ENCODE measurements around the gene CCT5.
"Not testable (repeated sequence)": the region's sequence is repeated elsewhere in the genome, so short reads cannot be mapped to it uniquely, and the experiment has no call there.

The CCT5 gene

GRCh38 chr5:10275460-10275859 lies 25.4 kb downstream of the CCT5 start:
- no peak overlapping the region for H3K9ac ChIP-seq (ENCODE audit: low read depth in 1 of 2, low read length in 2 of 2)
- H3K27me3 ChIP-seq (ENCODE audit: control insufficient read depth in 2 of 2, insufficient read depth in 2 of 2, low read length in 2 of 2) = no peaks in the 10 kb centered on the region
- H3K27ac ChIP-seq (ENCODE audit: low read depth in 2 of 2, low read length in 2 of 2) = no peak overlapping the region
- H3K4me1 ChIP-seq (ENCODE audit: control insufficient read depth in 2 of 2, insufficient read depth in 2 of 2, low read length in 2 of 2) = peaks cover 0 to 4% of the 10 kb centered on the region in 2 donors
- peaks cover 5 to 24% of the 10 kb centered on the region in 2 donors for H3K36me3 ChIP-seq (ENCODE audit: control insufficient read depth in 2 of 2, insufficient read depth in 2 of 2, low read length in 2 of 2)
- H3K4me3 ChIP-seq (ENCODE audit: low read length in 2 of 2) = no peak overlapping the region
- no peaks in the 10 kb centered on the region for H3K9me3 ChIP-seq (ENCODE audit: control insufficient read depth in 2 of 2, low read length in 2 of 2)

- Histone ChIP-seq H3K36me3 (ENCODE audit: control insufficient read depth in 2 of 2, insufficient read depth in 2 of 2, low read length in 2 of 2) (peaks cover 5 to 25% of the 10 kb centered on the region in 2 donors), H3K4me1 (ENCODE audit: control insufficient read depth in 2 of 2, insufficient read depth in 2 of 2, low read length in 2 of 2) (peaks cover 0 to 4% of the 10 kb centered on the region in 2 donors), H3K27me3 (ENCODE audit: control insufficient read depth in 2 of 2, insufficient read depth in 2 of 2, low read length in 2 of 2) (no peaks in the 10 kb centered on the region), H3K27ac (ENCODE audit: low read depth in 2 of 2, low read length in 2 of 2) (no peak overlapping the region), H3K9me3 (ENCODE audit: control insufficient read depth in 2 of 2, low read length in 2 of 2) (no peaks in the 10 kb centered on the region), H3K9ac (ENCODE audit: low read depth in 1 of 2, low read length in 2 of 2) (no peak overlapping the region), H3K4me3 (ENCODE audit: low read length in 2 of 2) (no peak overlapping the region)
Observed at GRCh38 chr5:10275991-10276390, 25.9 kb downstream of the CCT5 start.

DNA sequence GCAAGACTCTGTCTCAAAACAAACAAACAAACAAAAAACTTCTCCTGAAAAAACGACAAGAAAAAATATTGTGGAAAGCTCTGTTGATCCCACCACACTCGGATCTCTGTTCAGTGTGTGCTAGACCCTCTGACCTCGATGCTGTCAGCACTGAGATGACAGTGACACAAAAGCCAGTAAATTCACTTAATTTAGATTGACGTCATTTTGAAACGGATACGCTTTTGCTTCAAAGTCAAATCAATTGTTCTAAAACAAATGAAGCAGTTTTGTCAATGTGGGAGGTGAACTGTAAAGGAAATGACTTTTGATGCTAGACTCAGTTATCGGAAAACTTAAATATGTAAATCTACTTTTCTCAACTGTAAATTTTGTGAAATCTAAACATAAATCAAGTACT lies 26.6 kb downstream of the CCT5 start:
- no peak overlapping the region for H3K27ac ChIP-seq (ENCODE audit: low read depth in 2 of 2, low read length in 2 of 2)
- H3K4me3 ChIP-seq (ENCODE audit: low read length in 2 of 2) = no peak overlapping the region
- no peaks in the 10 kb centered on the region for H3K27me3 ChIP-seq (ENCODE audit: control insufficient read depth in 2 of 2, insufficient read depth in 2 of 2, low read length in 2 of 2)
- no peak overlapping the region for H3K9ac ChIP-seq (ENCODE audit: low read depth in 1 of 2, low read length in 2 of 2)
- H3K4me1 ChIP-seq (ENCODE audit: control insufficient read depth in 2 of 2, insufficient read depth in 2 of 2, low read length in 2 of 2) = peaks cover 1 to 4% of the 10 kb centered on the region in 2 donors
- peaks cover 5 to 25% of the 10 kb centered on the region in 2 donors for H3K36me3 ChIP-seq (ENCODE audit: control insufficient read depth in 2 of 2, insufficient read depth in 2 of 2, low read length in 2 of 2)
- no peaks in the 10 kb centered on the region for H3K9me3 ChIP-seq (ENCODE audit: control insufficient read depth in 2 of 2, low read length in 2 of 2)

GRCh38 chr5:10277773-10278630 lies 27.9 kb downstream of the CCT5 start:
- no peak overlapping the region for H3K9ac ChIP-seq (ENCODE audit: low read depth in 1 of 2, low read length in 2 of 2)
- H3K36me3 ChIP-seq (ENCODE audit: control insufficient read depth in 2 of 2, insufficient read depth in 2 of 2, low read length in 2 of 2) = peaks cover 5 to 27% of the 10 kb centered on the region in 2 donors
- peaks cover 0 to 2% of the 10 kb centered on the region in 2 donors for H3K4me1 ChIP-seq (ENCODE audit: control insufficient read depth in 2 of 2, insufficient read depth in 2 of 2, low read length in 2 of 2)
- no peaks in the 10 kb centered on the region for H3K9me3 ChIP-seq (ENCODE audit: control insufficient read depth in 2 of 2, low read length in 2 of 2)
- no peaks in the 10 kb centered on the region for H3K27me3 ChIP-seq (ENCODE audit: control insufficient read depth in 2 of 2, insufficient read depth in 2 of 2, low read length in 2 of 2)
- H3K27ac ChIP-seq (ENCODE audit: low read depth in 2 of 2, low read length in 2 of 2) = no peak overlapping the region
- no peak overlapping the region for H3K4me3 ChIP-seq (ENCODE audit: low read length in 2 of 2)

DNA sequence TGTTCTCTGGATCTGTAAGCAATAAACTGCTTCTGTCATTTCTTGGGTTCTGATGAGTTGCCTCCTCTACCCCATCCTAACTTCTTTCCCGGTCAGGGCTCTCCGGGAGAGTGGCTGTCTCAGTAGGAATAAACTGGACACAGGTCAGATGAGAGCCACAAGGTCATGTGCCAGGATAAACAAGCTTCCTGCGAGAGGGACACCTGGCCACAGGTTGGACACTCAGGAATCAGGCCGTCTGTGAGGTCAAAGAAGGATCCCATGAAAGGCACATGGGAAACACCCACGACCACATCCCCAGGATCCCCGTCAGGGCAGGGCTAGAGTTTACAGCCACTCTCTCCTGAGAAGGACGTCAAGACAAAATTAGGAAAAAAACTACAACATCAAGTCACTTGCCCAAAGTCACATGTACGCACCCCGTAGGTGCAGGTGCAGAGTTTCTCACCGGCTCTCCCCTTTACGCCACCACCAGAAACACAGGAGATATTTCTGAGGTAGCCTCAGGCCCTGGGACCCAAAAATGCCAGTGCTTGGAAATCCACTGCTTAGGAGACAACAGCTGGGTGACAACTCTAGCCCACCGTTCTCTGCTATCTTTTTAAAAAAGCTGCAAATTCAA lies 28.7 kb downstream of the CCT5 start:
- Histone ChIP-seq H3K9ac (ENCODE audit: low read depth in 1 of 2, low read length in 2 of 2) (no peak overlapping the region), H3K4me3 (ENCODE audit: low read length in 2 of 2) (no peak overlapping the region), H3K9me3 (ENCODE audit: control insufficient read depth in 2 of 2, low read length in 2 of 2) (no peaks in the 10 kb centered on the region), H3K27ac (ENCODE audit: low read depth in 2 of 2, low read length in 2 of 2) (no peak overlapping the region), H3K4me1 (ENCODE audit: control insufficient read depth in 2 of 2, insufficient read depth in 2 of 2, low read length in 2 of 2) (peaks cover 1 to 3% of the 10 kb centered on the region in 2 donors), H3K27me3 (ENCODE audit: control insufficient read depth in 2 of 2, insufficient read depth in 2 of 2, low read length in 2 of 2) (no peaks in the 10 kb centered on the region), H3K36me3 (ENCODE audit: control insufficient read depth in 2 of 2, insufficient read depth in 2 of 2, low read length in 2 of 2) (peaks cover 5 to 27% of the 10 kb centered on the region in 2 donors)

GRCh38 chr5:10279328-10279727 lies 29.2 kb downstream of the CCT5 start:
- no peaks in the 10 kb centered on the region for H3K27me3 ChIP-seq (ENCODE audit: control insufficient read depth in 2 of 2, insufficient read depth in 2 of 2, low read length in 2 of 2)
- peaks cover 6 to 27% of the 10 kb centered on the region in 2 donors for H3K36me3 ChIP-seq (ENCODE audit: control insufficient read depth in 2 of 2, insufficient read depth in 2 of 2, low read length in 2 of 2)
- peaks cover 5% of the 10 kb centered on the region in 2 donors for H3K4me1 ChIP-seq (ENCODE audit: control insufficient read depth in 2 of 2, insufficient read depth in 2 of 2, low read length in 2 of 2)
- no peak overlapping the region for H3K9ac ChIP-seq (ENCODE audit: low read depth in 1 of 2, low read length in 2 of 2)
- no peaks in the 10 kb centered on the region for H3K9me3 ChIP-seq (ENCODE audit: control insufficient read depth in 2 of 2, low read length in 2 of 2)
- no peak overlapping the region for H3K27ac ChIP-seq (ENCODE audit: low read depth in 2 of 2, low read length in 2 of 2)
- no peak overlapping the region for H3K4me3 ChIP-seq (ENCODE audit: low read length in 2 of 2)

DNA sequence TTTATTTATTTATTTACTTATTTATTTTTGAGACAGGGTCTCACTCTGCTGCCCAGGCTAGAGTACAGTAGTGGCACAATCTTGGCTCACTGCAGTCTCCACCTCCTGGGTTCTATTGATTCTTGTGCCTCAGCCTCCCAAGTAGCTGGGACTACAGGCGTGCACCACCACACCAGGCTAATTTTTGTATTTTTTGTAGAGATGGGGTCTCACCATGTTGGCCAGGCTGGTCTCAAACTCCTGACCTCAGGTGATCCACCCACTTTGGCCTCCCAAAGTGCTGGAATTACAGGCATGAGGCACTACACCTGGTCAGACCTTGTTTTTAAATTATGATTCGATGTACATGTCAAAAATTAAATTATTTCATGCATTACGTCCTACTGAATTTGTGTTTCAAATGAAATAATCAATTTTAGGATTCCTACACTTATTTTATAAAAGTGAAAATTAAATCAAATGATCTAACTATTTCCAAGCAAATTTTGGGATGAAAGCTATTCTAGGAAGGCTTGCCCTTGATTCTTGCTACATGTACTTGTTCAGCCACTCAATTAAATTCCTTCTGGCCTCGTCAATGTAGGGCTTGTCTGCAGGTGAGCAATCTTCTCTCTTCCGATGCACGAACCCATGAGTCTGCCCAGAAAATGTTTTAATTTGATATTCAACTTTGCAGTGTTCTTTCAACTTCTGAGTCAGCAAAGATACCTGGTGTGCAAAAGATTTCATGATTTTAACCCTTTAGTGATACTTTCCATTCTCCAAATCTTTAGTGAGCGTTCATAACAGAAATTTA lies 30.0 kb downstream of the CCT5 start:
- Histone ChIP-seq H3K27ac (ENCODE audit: low read depth in 2 of 2, low read length in 2 of 2) (no peak overlapping the region), H3K27me3 (ENCODE audit: control insufficient read depth in 2 of 2, insufficient read depth in 2 of 2, low read length in 2 of 2) (no peaks in the 10 kb centered on the region), H3K9me3 (ENCODE audit: control insufficient read depth in 2 of 2, low read length in 2 of 2) (no peaks in the 10 kb centered on the region), H3K4me3 (ENCODE audit: low read length in 2 of 2) (no peak overlapping the region), H3K4me1 (ENCODE audit: control insufficient read depth in 2 of 2, insufficient read depth in 2 of 2, low read length in 2 of 2) (peaks cover 5 to 7% of the 10 kb centered on the region in 2 donors), H3K36me3 (ENCODE audit: control insufficient read depth in 2 of 2, insufficient read depth in 2 of 2, low read length in 2 of 2) (peaks cover 8 to 26% of the 10 kb centered on the region in 2 donors), H3K9ac (ENCODE audit: low read depth in 1 of 2, low read length in 2 of 2) (no peak overlapping the region)

DNA sequence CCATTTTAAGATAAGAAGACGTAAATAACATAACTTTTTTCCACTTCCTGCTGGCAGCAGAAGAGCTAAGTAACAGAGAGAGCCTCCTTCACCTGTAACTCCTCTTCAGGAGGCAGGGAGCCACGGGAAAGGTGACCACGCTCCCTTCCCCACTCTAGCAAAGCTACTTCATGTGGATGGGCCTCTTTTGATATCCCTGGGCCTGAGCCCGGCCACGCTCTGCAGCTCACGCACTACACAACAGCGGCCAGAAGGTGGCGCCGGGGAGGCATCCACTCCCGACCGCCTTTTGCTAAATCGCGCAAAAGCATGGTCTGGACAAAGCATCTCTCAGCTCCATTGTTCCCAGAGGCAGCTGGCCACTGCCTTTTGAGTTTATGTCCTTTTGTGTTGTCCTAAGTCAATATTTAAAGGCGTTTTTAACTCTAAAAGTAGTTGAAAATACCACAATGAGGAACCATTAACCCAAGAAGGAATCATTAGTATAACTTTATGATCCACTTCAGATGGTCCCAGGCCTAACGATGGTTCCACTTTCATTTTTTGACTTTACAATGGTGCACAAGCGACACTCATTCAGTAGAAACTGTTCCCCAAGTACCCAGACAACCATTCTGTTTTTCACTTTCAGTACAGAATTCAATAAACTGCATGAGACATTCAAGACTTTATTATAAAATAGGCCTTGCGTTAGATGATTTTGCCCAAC lies 34.0 kb downstream of the CCT5 start:
- Histone ChIP-seq H3K36me3 (ENCODE audit: control insufficient read depth in 2 of 2, insufficient read depth in 2 of 2, low read length in 2 of 2) (peaks cover 15 to 27% of the 10 kb centered on the region in 2 donors), H3K4me3 (ENCODE audit: low read length in 2 of 2) (no peak overlapping the region), H3K4me1 (ENCODE audit: control insufficient read depth in 2 of 2, insufficient read depth in 2 of 2, low read length in 2 of 2) (peaks cover 17 to 18% of the 10 kb centered on the region in 2 donors), H3K9me3 (ENCODE audit: control insufficient read depth in 2 of 2, low read length in 2 of 2) (no peaks in the 10 kb centered on the region), H3K9ac (ENCODE audit: low read depth in 1 of 2, low read length in 2 of 2) (peak overlapping the region; percentile 2 to 16), H3K27ac (ENCODE audit: low read depth in 2 of 2, low read length in 2 of 2) (no peak overlapping the region), H3K27me3 (ENCODE audit: control insufficient read depth in 2 of 2, insufficient read depth in 2 of 2, low read length in 2 of 2) (no peaks in the 10 kb centered on the region)

DNA sequence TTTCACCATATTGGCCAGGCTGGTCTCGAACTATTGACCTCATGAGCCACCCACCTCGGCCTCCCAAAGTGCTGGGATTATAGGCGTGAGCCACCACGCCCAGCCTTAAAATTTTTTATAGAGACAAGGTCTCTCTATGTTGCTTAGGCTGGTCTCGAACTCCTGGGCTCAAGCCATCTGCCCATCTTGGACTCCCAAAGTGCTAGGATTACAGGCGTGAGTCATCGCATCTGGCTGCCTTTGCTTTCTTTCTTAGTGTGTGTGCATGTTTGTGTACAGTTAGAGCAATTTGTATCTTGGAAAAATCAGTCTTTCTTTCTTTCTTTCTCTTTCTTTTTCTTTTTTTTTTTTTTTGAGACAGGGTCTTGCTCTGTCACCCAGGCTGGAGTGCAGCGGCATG lies 35.3 kb downstream of the CCT5 start:
- H3K9ac ChIP-seq (ENCODE audit: low read depth in 1 of 2, low read length in 2 of 2); H3K4me3 ChIP-seq (ENCODE audit: low read length in 2 of 2); H3K9me3 ChIP-seq (ENCODE audit: control insufficient read depth in 2 of 2, low read length in 2 of 2); H3K27me3 ChIP-seq (ENCODE audit: control insufficient read depth in 2 of 2, insufficient read depth in 2 of 2, low read length in 2 of 2); H3K27ac ChIP-seq (ENCODE audit: low read depth in 2 of 2, low read length in 2 of 2): not testable (repeated sequence)
- peaks cover 29 to 30% of the 10 kb centered on the region in 2 donors for H3K4me1 ChIP-seq (ENCODE audit: control insufficient read depth in 2 of 2, insufficient read depth in 2 of 2, low read length in 2 of 2)
- H3K36me3 ChIP-seq (ENCODE audit: control insufficient read depth in 2 of 2, insufficient read depth in 2 of 2, low read length in 2 of 2) = peaks cover 15 to 24% of the 10 kb centered on the region in 2 donors
